Kidney glomerular epithelial cell (primary cell): ENCODE measurements around the gene CABLES2.

Experiments used
- DNase-seq: peaks from one replicate; lab custom pipeline; 2025; lab: John Stamatoyannopoulos, UW

CABLES2 gene

DNA sequence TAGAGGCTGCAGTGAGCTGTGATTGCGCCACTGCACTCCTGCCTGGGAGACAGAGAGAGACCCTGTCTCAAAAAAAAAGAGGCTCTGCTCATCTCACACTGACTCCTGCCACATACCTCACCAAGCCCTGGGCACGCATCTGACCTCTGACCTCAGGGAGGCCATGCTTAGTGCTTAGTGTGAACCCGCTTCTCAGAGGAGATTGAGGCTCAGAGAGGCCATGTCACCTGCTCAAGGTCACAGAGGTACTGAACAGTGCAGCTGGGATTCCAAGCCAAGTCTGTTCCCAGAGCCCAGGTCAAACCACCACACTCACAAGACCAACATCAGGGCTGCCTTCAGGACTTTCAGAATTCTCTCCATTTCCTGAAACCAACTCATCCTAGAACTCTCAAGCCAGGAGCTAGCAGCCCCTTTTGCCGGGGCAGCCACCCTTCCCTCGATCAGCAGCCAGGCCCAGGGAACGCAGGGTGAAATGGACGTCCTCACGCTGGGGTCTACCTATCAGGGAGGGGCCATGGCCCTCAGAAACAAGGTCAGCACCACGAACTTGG lies 2.9 kb downstream of the CABLES2 start:
- no peak for DNase-seq

GRCh38 chr20:62403331-62403730 lies 3.8 kb downstream of the CABLES2 start:
- no peak for DNase-seq

DNA sequence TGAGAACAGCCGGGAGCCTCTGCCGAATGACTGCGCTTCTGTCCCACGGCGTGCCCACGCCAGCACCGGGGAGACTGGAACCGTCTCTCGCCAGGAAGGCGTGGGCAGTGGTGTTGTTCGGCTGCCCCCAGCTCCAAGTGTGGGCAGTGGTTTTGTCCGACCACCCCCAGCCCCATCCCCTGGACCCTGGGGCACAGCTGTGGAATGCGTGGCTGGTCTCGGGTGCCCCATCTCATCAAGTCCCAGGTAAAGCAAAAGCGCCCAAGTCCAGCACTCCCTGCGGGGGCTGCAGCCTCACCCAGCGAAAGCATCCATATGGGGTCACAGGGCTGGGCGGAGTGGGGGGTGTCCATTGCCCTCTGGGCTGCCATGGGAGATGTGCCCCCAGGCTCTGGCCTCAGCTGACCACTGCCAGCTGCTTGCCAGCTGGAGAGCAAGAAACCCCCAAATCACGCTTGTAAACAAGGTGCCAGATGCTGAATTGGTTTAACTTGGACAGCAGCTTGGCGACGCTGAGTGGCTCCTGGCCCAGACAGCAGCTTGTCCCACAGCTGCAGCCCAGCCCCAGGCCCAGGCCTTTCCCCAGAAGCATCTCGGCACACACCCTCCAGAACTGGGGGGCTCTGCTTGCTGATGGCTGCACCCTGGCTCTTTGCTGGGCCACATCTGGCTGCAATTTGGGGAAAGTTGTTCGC lies 4.5 kb downstream of the CABLES2 start:
- no peak for DNase-seq

GRCh38 chr20:62401331-62401779 lies 5.7 kb downstream of the CABLES2 start:
- no peak for DNase-seq

- DNase-seq = no peak
Observed at GRCh38 chr20:62400541-62400940, 6.5 kb downstream of the CABLES2 start.

DNA sequence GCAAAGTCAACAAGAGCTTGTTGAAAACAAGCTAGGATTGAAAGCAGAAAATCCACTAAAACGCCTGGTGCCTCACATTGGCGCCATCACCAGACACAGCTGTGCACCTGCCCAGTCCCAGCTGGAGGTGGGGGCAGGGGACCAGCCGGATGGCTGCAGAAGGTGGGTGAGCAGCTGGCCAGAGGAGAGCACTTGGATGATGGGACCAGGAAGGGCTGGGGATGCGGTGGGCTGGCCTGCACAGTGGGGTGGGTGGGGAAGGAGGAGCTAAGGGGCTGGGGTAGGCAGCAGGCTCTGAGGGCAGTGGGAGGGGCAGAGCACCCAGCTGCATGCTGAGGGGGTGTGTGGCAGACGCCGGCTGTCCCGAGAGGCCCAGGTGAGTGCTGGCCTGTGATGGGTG lies 7.1 kb downstream of the CABLES2 start:
- DNase-seq = no peak

GRCh38 chr20:62398120-62398821 lies 8.8 kb downstream of the CABLES2 start:
- DNase-seq = no peak

DNA sequence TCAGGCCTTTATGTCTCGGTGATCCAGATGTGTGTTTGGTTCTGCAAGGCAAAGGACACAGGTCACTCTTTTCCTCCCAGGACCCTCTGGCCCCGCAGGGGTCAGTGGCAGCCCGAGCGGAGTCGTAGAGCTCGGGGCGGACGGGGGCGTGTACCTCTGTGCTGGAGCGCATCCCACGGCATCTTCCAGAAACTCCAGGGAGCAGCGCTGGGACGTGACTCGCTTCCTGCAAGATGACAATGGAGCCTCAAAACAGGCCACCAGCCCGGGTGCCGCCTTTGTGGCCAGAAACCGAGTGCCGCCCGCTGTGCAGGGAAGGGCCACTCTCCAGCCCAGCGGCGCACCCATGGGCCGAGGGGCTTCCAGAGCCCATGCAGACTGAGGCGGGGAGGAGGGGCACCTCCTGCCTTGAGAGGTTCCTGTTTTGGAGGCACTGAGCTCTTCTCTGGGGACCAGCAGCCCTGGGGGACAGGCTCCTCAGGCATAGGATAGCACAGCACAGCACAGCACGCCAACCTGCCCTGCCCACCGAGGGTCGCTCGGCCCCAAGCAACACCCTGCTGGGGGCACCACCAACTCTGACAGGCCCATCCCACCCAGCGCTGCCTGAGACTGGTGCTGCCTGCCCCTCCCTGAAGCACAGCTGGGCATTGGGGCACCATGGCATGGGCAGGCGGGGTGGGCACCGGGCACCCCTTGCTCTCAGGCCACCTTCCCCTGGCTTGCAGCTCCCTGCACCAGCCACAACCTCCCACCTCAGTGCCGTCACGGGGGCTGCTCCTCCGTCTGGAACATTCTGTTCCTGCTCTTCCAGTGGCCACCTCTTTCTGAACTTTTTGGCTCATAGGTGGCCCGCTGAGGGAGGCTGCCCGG lies 10.5 kb downstream of the CABLES2 start:
- no peak for DNase-seq

DNA sequence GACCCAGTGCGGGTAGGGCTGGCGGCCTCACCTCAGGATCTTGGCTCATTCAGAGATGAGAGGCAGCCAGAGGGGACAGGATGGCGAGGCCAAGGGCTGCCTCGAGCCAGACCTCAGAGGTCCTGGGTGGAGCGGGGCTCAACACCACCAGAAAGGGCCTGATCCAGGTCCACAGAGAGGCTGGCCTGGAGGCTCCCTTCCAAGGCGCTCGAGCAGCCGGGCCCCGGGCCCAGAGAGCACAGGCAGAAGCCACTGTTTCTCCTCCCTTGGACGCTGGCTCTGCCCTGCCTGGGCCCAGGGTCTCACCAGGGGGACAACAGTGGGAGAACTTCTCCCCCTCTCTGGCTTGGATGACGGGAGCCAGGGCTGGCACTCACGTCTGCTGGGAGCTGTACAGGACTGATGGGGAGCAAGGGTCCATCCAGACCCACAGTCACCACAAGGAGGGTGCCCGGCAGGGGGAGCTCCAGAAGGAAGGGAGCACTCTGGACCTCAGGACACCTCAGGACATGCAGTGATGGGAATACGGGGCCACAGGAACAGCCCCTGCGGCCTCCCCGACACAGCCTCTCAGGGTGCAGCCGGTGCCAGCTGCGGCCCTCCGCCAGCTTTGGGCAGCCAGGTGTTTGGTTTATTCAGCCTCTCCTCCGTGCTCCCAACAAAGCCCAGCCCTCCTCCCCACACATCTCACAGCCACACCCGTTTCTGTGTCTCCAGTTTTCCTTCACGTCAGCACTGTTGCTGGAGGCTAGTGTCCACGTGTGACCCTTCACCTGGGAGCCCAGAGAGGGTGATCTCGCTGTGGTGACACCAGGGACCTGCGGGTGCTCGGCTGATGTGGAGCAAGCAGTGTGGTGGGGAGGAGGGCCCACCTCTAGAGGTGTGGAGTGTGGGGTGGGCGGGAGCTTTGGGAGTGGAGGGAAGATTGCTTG lies 11.5 kb downstream of the CABLES2 start:
- DNase-seq = no peak

DNA sequence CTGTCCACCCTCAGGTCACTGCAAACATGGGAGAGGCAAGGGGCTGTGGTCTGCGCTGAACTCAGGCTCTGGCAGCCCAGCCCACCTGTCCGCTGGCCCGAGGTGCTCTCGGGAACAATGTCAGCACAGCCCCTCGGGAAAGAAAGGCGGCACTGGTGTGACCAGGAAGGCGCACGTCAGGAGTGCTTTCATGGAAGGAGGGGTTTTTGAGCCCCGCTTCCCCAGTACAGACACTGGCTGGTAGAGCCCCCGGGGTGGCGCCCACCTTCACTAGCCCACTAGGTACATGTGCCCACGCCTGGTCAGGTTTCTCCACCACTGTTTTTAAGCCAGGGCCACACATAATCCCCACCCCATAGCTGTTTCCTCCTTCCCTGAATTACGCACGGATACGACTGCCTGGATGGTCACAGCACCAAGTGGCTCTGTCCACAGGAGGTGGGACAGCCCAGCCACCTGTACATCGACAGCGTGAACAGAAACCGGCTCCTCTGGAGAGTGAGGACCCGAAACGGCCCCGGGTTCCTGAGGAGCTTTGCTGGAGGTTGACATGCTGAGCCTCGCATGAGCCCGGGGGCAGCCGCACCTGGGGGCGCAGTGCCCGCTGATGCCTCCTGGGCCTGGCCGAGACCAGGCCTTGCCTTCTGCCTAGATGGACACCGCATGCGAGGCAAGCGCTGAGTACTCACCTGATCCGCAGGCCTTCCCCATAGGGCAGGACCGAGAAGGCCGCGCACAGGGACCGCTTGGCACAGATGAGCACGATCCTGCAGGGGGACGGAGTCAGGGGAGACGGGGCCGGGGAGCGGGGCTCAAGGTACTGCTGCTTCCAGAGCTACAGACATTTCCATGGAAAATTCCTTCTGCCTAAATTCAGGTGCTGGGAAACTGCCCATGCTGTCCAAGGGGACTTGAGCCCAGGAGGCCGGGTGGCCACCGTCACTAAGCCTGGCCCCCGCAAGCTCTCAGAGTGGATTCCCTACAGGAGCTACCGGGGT lies 12.5 kb downstream of the CABLES2 start:
- DNase-seq = no peak

GRCh38 chr20:62393830-62394229 lies 13.3 kb downstream of the CABLES2 start:
- DNase-seq = no peak

DNA sequence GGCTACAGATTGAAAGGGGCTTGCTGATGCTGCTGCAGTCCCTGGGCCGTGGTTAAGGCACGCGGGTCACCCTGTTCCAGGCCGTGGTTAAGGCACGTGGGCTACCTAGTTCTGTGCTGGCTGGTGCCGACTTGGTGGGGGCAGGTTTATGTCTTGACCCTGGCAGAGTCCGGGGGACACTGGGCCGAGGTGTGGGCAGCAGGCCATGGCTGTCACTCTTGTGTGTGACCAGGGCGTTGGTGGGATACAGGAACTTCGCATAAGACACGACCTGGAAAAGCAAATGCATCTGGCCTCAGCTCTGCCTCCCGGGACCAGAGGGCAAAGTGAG lies 13.8 kb downstream of the CABLES2 start:
- DNase-seq = no peak

DNA sequence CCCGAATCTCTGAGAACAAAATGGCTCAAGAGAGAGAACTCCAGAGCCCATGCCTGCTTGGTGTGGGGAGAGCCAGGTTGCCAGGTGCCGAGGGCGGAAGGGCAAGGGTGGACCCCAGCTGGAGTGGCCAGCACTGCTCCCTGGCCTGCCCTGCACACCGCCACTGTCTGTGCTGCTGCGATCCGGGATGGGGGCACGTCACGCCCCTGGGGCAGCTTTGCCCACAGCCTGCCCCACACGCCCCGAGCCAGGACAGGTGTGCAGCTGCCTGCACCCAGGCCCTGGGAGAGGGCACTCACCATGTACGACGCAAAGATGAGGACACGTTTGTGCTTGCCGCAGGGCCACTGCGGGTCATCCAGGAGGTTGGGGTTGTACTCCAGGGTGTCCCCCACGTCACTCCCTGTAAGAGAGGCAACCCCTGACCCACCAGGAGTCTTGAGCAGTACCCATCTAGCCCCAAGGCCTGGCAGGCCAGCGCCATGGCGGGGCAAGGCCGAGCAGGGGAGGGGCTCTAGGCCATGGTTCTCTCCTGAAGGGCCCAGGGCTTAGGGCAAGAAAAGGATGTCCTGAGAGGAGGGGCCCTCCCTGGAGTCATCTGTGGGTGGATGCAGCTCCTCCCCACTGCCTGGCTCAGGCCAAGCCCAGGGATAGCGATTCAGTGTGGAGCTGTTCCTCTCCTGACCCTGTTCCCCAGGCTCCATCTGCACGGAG lies 14.3 kb downstream of the CABLES2 start:
- no peak for DNase-seq

- DNase-seq = no peak
Observed at GRCh38 chr20:62392077-62392418, 15.0 kb downstream of the CABLES2 start.

DNA sequence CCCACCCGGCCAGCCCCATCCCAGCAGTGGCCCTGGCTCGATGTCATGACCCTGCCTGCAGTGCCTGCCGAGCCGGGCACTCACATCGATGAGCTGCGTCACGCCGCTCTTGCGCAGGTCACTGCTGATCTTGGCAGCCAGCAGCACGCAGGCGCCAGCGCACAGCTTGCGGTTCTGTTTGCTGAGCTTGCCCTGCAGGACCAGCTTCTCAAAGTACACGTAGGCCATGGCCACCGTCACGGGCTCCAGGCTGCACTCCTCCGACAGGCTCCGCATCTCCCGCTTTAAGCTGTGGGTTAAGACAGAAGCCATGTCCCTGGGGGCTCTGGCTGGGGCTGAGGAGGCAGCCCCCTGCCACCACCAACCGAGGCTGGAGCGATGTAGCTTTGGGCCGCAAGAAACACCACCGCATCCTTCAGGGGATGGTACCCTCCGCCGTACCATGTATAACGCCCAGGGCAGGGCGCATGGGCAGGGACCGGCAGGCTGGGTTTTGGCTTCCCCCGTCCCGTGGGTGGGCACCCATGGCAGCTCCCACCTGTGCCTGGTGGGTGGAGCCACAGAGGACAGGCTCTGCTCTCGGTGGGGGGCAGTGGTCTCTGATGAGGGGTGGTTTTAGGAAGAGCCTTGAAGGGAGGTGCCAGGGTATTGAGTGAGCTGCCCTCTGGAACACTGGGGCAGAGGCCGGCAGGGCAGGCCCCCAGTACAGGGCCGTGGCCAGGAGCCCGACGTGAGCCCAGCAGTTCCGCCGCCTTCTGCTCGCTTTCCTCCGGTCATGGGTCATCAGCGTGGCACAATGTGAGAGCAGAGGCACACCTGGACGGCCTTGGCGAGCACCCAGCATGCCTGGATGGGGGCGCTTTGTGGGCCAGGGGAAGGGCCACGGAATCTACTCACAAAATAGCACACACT lies 15.7 kb downstream of the CABLES2 start:
- no peak for DNase-seq

- DNase-seq = no peak
Observed at GRCh38 chr20:62390317-62391164, 16.5 kb downstream of the CABLES2 start.

GRCh38 chr20:62389601-62390087 lies 17.4 kb downstream of the CABLES2 start:
- DNase-seq = no peak
